Measurements from ENCODE around the gene KIAA1671. TPM values are rescaled to one million over a fixed set of nuclear protein-coding genes. Genes with fewer than 3 reads are reported as not detected.

Gene KIAA1671
- total RNA-seq, 1 donor from 2014 or later: 17.3 TPM

GRCh38 chr22:25061605-25062376, 109.3 kb downstream of the KIAA1671 start:
- H3K4me2 ChIP-seq: no peak overlapping the region
- H4K20me1 ChIP-seq (ENCODE audit: low read depth): peaks cover 19% of the 10 kb centered on the region
- DNase-seq (ENCODE audit: low spot score): no peak
- H3K4me1 ChIP-seq: peaks cover 14% of the 10 kb centered on the region
- H3K27me3 ChIP-seq: no peaks in the 10 kb centered on the region
- H3K9ac ChIP-seq: no peak overlapping the region
- Mint-ChIP-seq H3K9me3 (no peaks in the 10 kb centered on the region), H3K27ac (no peak overlapping the region), H3K27me3 (ENCODE audit: insufficient read depth, low read depth) (peaks cover 2% of the 10 kb centered on the region), H3K36me3 (peaks cover 2% of the 10 kb centered on the region), H3K4me1 (peaks cover 14% of the 10 kb centered on the region), H3K4me3 (no peak overlapping the region)
- no peak for TF ChIP-seq EZH2phosphoT487 (IDR thresholded peaks at IDR 0.05)
- no peak for TF ChIP-seq EZH2 (IDR thresholded peaks at IDR 0.05)
- TF ChIP-seq, protein P1, sequence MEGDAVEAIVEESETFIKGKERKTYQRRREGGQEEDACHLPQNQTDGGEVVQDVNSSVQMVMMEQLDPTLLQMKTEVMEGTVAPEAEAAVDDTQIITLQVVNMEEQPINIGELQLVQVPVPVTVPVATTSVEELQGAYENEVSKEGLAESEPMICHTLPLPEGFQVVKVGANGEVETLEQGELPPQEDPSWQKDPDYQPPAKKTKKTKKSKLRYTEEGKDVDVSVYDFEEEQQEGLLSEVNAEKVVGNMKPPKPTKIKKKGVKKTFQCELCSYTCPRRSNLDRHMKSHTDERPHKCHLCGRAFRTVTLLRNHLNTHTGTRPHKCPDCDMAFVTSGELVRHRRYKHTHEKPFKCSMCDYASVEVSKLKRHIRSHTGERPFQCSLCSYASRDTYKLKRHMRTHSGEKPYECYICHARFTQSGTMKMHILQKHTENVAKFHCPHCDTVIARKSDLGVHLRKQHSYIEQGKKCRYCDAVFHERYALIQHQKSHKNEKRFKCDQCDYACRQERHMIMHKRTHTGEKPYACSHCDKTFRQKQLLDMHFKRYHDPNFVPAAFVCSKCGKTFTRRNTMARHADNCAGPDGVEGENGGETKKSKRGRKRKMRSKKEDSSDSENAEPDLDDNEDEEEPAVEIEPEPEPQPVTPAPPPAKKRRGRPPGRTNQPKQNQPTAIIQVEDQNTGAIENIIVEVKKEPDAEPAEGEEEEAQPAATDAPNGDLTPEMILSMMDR (IDR thresholded peaks at IDR 0.05): no peak
- H3K4me3 ChIP-seq: no peak overlapping the region
- H3K27ac ChIP-seq: no peak overlapping the region
- no peaks in the 10 kb centered on the region for H3K9me3 ChIP-seq (ENCODE audit: low read depth)
- no peaks in the 10 kb centered on the region for H3K36me3 ChIP-seq
- peaks cover 3% of the 10 kb centered on the region for H3K79me2 ChIP-seq (ENCODE audit: low read depth)
- no peak overlapping the region for H2AFZ ChIP-seq (replicated peaks)
- no peaks in the 10 kb centered on the region for H3F3A ChIP-seq (ENCODE audit: low read depth)

GRCh38 chr22:25062386-25063085, 110.0 kb downstream of the KIAA1671 start:
- Histone ChIP-seq H3K9me3 (ENCODE audit: low read depth) (no peaks in the 10 kb centered on the region), H3K36me3 (no peaks in the 10 kb centered on the region), H2AFZ (replicated peaks) (no peak overlapping the region), H3K27me3 (no peaks in the 10 kb centered on the region), H3K4me2 (no peak overlapping the region), H3K79me2 (ENCODE audit: low read depth) (peaks cover 3% of the 10 kb centered on the region), H3K9ac (no peak overlapping the region), H3F3A (ENCODE audit: low read depth) (no peaks in the 10 kb centered on the region), H3K27ac (no peak overlapping the region), H3K4me3 (no peak overlapping the region), H4K20me1 (ENCODE audit: low read depth) (peaks cover 17% of the 10 kb centered on the region), H3K4me1 (peaks cover 14% of the 10 kb centered on the region)
- no peak for DNase-seq (ENCODE audit: low spot score)
- TF ChIP-seq, protein P1 (IDR thresholded peaks at IDR 0.05): no peak
- TF ChIP-seq EZH2phosphoT487 (IDR thresholded peaks at IDR 0.05) (no peak), EZH2 (IDR thresholded peaks at IDR 0.05) (no peak)
- Mint-ChIP-seq H3K9me3 (no peaks in the 10 kb centered on the region), H3K36me3 (peaks cover 2% of the 10 kb centered on the region), H3K27ac (no peak overlapping the region), H3K27me3 (ENCODE audit: insufficient read depth, low read depth) (peaks cover 2% of the 10 kb centered on the region), H3K4me1 (peaks cover 11% of the 10 kb centered on the region), H3K4me3 (no peak overlapping the region)

GRCh38 chr22:25064894-25065560, 112.5 kb downstream of the KIAA1671 start:
- no peaks in the 10 kb centered on the region for H3K9me3 ChIP-seq (ENCODE audit: low read depth)
- Mint-ChIP-seq H3K36me3 (peaks cover 2% of the 10 kb centered on the region), H3K4me1 (peaks cover 8% of the 10 kb centered on the region), H3K4me3 (no peak overlapping the region), H3K27ac (peak overlapping the region; percentile 25), H3K27me3 (ENCODE audit: insufficient read depth, low read depth) (peaks cover 2% of the 10 kb centered on the region), H3K9me3 (no peaks in the 10 kb centered on the region)
- H4K20me1 ChIP-seq (ENCODE audit: low read depth): peaks cover 38% of the 10 kb centered on the region
- TF ChIP-seq, protein P1 (IDR thresholded peaks at IDR 0.05): no peak
- TF ChIP-seq EZH2 (IDR thresholded peaks at IDR 0.05) (no peak), EZH2phosphoT487 (IDR thresholded peaks at IDR 0.05) (no peak)
- H3K4me3 ChIP-seq: no peak overlapping the region
- H3K4me2 ChIP-seq: no peak overlapping the region
- H3K79me2 ChIP-seq (ENCODE audit: low read depth): no peaks in the 10 kb centered on the region
- H3K27me3 ChIP-seq: no peaks in the 10 kb centered on the region
- no peak for DNase-seq (ENCODE audit: low spot score)
- peaks cover 14% of the 10 kb centered on the region for H3K4me1 ChIP-seq
- no peak overlapping the region for H3K27ac ChIP-seq
- no peak overlapping the region for H2AFZ ChIP-seq (replicated peaks)
- H3K9ac ChIP-seq: no peak overlapping the region
- no peaks in the 10 kb centered on the region for H3F3A ChIP-seq (ENCODE audit: low read depth)
- no peaks in the 10 kb centered on the region for H3K36me3 ChIP-seq
